Neural cell (in vitro differentiated cells): Measurements from ENCODE around the gene GJA9.

Experiments
- CTCF ChIP-seq: fragments of 450-650 bp; IDR thresholded peaks from 2 replicates; pipeline ENCODE4 v1.5.1; 2014; ENCODE audit warnings: antibody characterized with exemption, mild to moderate bottlenecking, moderate library complexity; ENCODE audit not compliant: poor library complexity, severe bottlenecking
- EZH2 ChIP-seq: fragments of 200-600, 300-800 bp; shearing (Covaris generic), sonication (generic); IDR thresholded peaks from 2 replicates; pipeline ENCODE4 v1.6.1; 2014; ENCODE audit warnings: antibody characterized with exemption, low read length, borderline replicate concordance, mild to moderate bottlenecking; ENCODE audit not compliant: insufficient read depth, poor library complexity, severe bottlenecking
- POLR2AphosphoS5 ChIP-seq: IDR thresholded peaks from 2 replicates; pipeline ENCODE4 v1.6.1; 2012
- RAD21 ChIP-seq: fragments of 450-650 bp; conservative IDR thresholded peaks from 2 replicates; pipeline ENCODE4 v1.6.1; 2014; ENCODE audit warnings: antibody characterized with exemption, mild to moderate bottlenecking, moderate library complexity
- REST ChIP-seq: IDR thresholded peaks from 2 replicates; pipeline ENCODE4 v1.6.1; 2012; ENCODE audit warnings: borderline replicate concordance
- SMC3 ChIP-seq: fragments of 450-650 bp; conservative IDR thresholded peaks from 2 replicates; pipeline ENCODE4 v1.6.1; 2014; ENCODE audit warnings: antibody characterized with exemption, mild to moderate bottlenecking, moderate library complexity; ENCODE audit not compliant: poor library complexity

GRCh38 chr1:38852780-38853179 lies 28.6 kb downstream of the GJA9 start:
- TF ChIP-seq CTCF (no peak), EZH2 (no peak), POLR2AphosphoS5 (no peak), SMC3 (no peak), RAD21 (no peak), REST (no peak)
